Panc1 (cell line): ENCODE results near the gene NELFB. TPM values are rescaled to one million over a fixed set of nuclear protein-coding genes. Genes with fewer than 3 reads are reported as not detected.

ENCODE experiments used
- ATAC-seq: fragments of 200-7000 bp; cut with Tn5 transposase; 2 replicates; pipeline ENCODE4 v1.9.1; 2020; ENCODE audit warnings: mild to moderate bottlenecking, moderate library complexity
- BruUV-seq: library from RNA; stranded (reverse); fragments of 400-500 nt; replicated peaks from 2 replicates; lab custom pipeline; 2021; lab: Mats Ljungman, UMichigan
- CTCF ChIA-PET: fragments of 300-600 bp; sonication (Branson Sonifier 250); formaldehyde crosslinking; loops from one replicate; lab custom pipeline; 2022; ENCODE audit warnings: antibody characterized with exemption; lab: Charles Lee
- POLR2A ChIA-PET: fragments of 300-600 bp; sonication (Branson Sonifier 250); formaldehyde crosslinking; loops from one replicate; lab custom pipeline; 2022; ENCODE audit warnings: antibody characterized with exemption; lab: Charles Lee
- DNase-seq: peaks from one replicate; pipeline ENCODE4 v3.0.0-alpha.2; 2010; ENCODE audit warnings: low read depth, low spot score
- H3K27ac ChIP-seq: 2 replicates; pipeline ENCODE4 v1.5.1; 2011; ENCODE audit warnings: mild to moderate bottlenecking, low read length, inconsistent platforms
- H3K27me3 ChIP-seq: fragments of 200-500 bp; sonication (Bioruptor generic); 2 replicates; pipeline ENCODE4 v1.6.0; 2014; ENCODE audit warnings: low read length, inconsistent platforms; ENCODE audit not compliant: control insufficient read depth, insufficient read depth
- H3K36me3 ChIP-seq: fragments of 200-500 bp; sonication (Bioruptor generic); 2 replicates; pipeline ENCODE4 v1.5.1; 2014; ENCODE audit warnings: inconsistent platforms, mild to moderate bottlenecking, low read length, moderate library complexity; ENCODE audit not compliant: control insufficient read depth, insufficient read depth
- H3K4me1 ChIP-seq: 2 replicates; pipeline ENCODE4 v1.5.1; 2011; ENCODE audit warnings: inconsistent platforms, mild to moderate bottlenecking, low read length, moderate library complexity; ENCODE audit not compliant: control insufficient read depth, insufficient read depth
- H3K4me3 ChIP-seq, 2 experiments: 2 replicates each; pipeline ENCODE4 v1.5.1; 2011 to 2012; ENCODE audit warnings: low read depth in 2 of 2, low read length in 2 of 2, mild to moderate bottlenecking in 2 of 2, inconsistent platforms in 1 of 2, moderate library complexity in 1 of 2
- H3K9me3 ChIP-seq: fragments of 200-500 bp; sonication (Bioruptor generic); 2 replicates; pipeline ENCODE4 v1.5.1; 2014; ENCODE audit warnings: low read depth, mild to moderate bottlenecking, inconsistent platforms, low read length, moderate library complexity; ENCODE audit not compliant: control insufficient read depth, insufficient read depth
- CTCF ChIP-seq: fragments of 450-650 bp; IDR thresholded peaks from 2 replicates; pipeline ENCODE4 v1.5.1; 2017; ENCODE audit warnings: mild to moderate bottlenecking
- POLR2AphosphoS5 ChIP-seq: IDR thresholded peaks from 2 replicates; pipeline ENCODE4 v1.6.1; 2012; ENCODE audit warnings: mild to moderate bottlenecking, low read depth, low read length, moderate library complexity
- REST ChIP-seq, 2 experiments: IDR thresholded peaks; 2 replicates each; pipeline ENCODE4 v1.6.1; 2011 to 2012; ENCODE audit warnings: low read depth in 2 of 2, control low read depth in 1 of 2, low read length in 1 of 2, mild to moderate bottlenecking in 1 of 2, moderate library complexity in 1 of 2; ENCODE audit not compliant: insufficient read depth in 1 of 2
- SIN3A ChIP-seq: IDR thresholded peaks from 2 replicates; pipeline ENCODE4 v1.6.1; 2012; ENCODE audit warnings: low read depth, mild to moderate bottlenecking, low read length, moderate library complexity, borderline replicate concordance; ENCODE audit not compliant: insufficient read depth
- TCF7L2 ChIP-seq: IDR thresholded peaks from 2 replicates; pipeline ENCODE4 v1.6.1; 2011; ENCODE audit warnings: mild to moderate bottlenecking, low read depth, low read length, inconsistent platforms
- in situ Hi-C: cut with HindIII; loops from 2 replicates; pipeline ENCODE4 v1.10.0; 2016; ENCODE audit warnings: low sequenced_read_pairs, low pct_unique_long_range_greater_than_20kb
- intact Hi-C: fragments of 100-400 bp; cut with micrococcal nuclease; formaldehyde crosslinking; loops from one replicate; pipeline ENCODE4 v1.10.0; 2022; ENCODE audit not compliant: unreplicated experiment
- total RNA-seq: library from RNA; stranded (reverse); gene quantifications from one replicate; pipeline ENCODE4 v1.2.1, GENCODE V29; 2021; ENCODE audit not compliant: unreplicated experiment

NELFB gene
- total RNA-seq, 1 experiment from 2014 or later: 62.4 TPM

GRCh38 chr9:137266585-137267453 is 11.7 kb downstream of the NELFB start:
- no peak for ATAC-seq
- intact Hi-C loops: no loop called here
- Histone ChIP-seq H3K36me3 (no peaks in the 10 kb centered on the region), H3K9me3 (no peaks in the 10 kb centered on the region), H3K4me1 (no peaks in the 10 kb centered on the region), H3K27me3 (no peaks in the 10 kb centered on the region), H3K4me3 (no peak overlapping the region), H3K27ac (no peak overlapping the region)
- DNase-seq: no peak
- ChIA-PET POLR2A (interaction anchor here (0.7 kb wide), 1 partner anchor 10 kb away, joined by 9 read pairs; the partner anchor contains the start of gene TOR4A), CTCF (no interaction called here)
- no peak for TF ChIP-seq POLR2AphosphoS5
- no peak for TF ChIP-seq CTCF
- TF ChIP-seq SIN3A: no peak
- TF ChIP-seq REST (IDR thresholded peaks at IDR 0.05; ENCODE audit: insufficient read depth in 1 of 2, low read depth in 2 of 2, low read length in 1 of 2): no peak
- no peak for TF ChIP-seq TCF7L2
- no TSS peak for BruUV-seq
- in situ Hi-C loops: no loop called here

- intact Hi-C loops (no loop called here), in situ Hi-C loops (no loop called here)
- Histone ChIP-seq H3K4me1 (no peaks in the 10 kb centered on the region), H3K27me3 (no peaks in the 10 kb centered on the region), H3K27ac (no peak overlapping the region), H3K9me3 (no peaks in the 10 kb centered on the region), H3K4me3 (no peak overlapping the region), H3K36me3 (no peaks in the 10 kb centered on the region; the same call in 1 of the 2 replicates)
- ChIA-PET CTCF (interaction anchor here (0.6 kb wide), 1 partner anchor 8 kb away, joined by 6 read pairs; no protein-coding TSS in a partner anchor), POLR2A (interaction anchor here (0.6 kb wide), 1 partner anchor 9 kb away, joined by 9 read pairs; no protein-coding TSS in a partner anchor)
- ATAC-seq (no peak), DNase-seq (no peak)
- TF ChIP-seq SIN3A (no peak), POLR2AphosphoS5 (no peak), TCF7L2 (no peak), REST (IDR thresholded peaks at IDR 0.05; ENCODE audit: insufficient read depth in 1 of 2, low read depth in 2 of 2, low read length in 1 of 2) (no peak), CTCF (no peak)
- BruUV-seq: no TSS peak
Observed at GRCh38 chr9:137267933-137268355, 12.8 kb downstream of the NELFB start.
